HG03066 (cell line): ENCODE data around the gene MATN3.

Experiments used
- ATAC-seq: cut with Tn5 transposase; IDR thresholded peaks from one replicate; pipeline ENCODE4 v1.9.1; 2021; ENCODE audit warnings: low read depth; ENCODE audit not compliant: unreplicated experiment

The MATN3 gene

GRCh38 chr2:19943189-19943588 is 69.3 kb downstream of the MATN3 start:
- ATAC-seq = no peak

GRCh38 chr2:19942199-19942598 is 70.3 kb downstream of the MATN3 start:
- ATAC-seq = no peak
